Lower leg skin (tissue), 3 donors: ENCODE data around the gene SCP2.

Experiments
- CTCF ChIP-seq, 3 donors: fragments of 450-650 bp; IDR thresholded peaks; one replicate each; pipeline ENCODE4 v1.5.1; 2016; ENCODE audit warnings: antibody characterized with exemption in 3 of 3, mild to moderate bottlenecking in 3 of 3, moderate library complexity in 2 of 3
- POLR2A ChIP-seq, 2 donors: fragments of 450-650 bp; IDR thresholded peaks; one replicate each; pipeline ENCODE4 v1.6.1; 2016 to 2017; ENCODE audit warnings: antibody characterized with exemption in 2 of 2, mild to moderate bottlenecking in 1 of 2, moderate library complexity in 1 of 2

- TF ChIP-seq CTCF (IDR thresholded peaks at IDR 0.05) (no peak), POLR2A (IDR thresholded peaks at IDR 0.05) (no peak)
Observed at GRCh38 chr1:52925571-52926005, 1.5 kb upstream of the SCP2 start.
